Activated naive CD4-positive, alpha-beta T cell treated with anti-CD3 and anti-CD28 coated beads, Interleukin-2, amount 10 ng/mL, durations not matched to agents 7 days and 5 days (primary cell): ENCODE data around the gene COL26A1.

ENCODE experiments used
- CTCF ChIA-PET: fragments of 350-600 bp; sonication (Branson Sonifier 250); formaldehyde crosslinking; loops from one replicate; lab custom pipeline; 2021; ENCODE audit warnings: antibody characterized with exemption; lab: Charles Lee
- DNase-seq: peaks from one replicate; pipeline ENCODE4 v3.0.0-alpha.2; 2020
- H3K27ac Mint-ChIP-seq: one replicate; pipeline ENCODE4 v1.8.0; 2021; ENCODE audit warnings: mild to moderate bottlenecking, moderate library complexity, mixed read lengths
- H3K27me3 Mint-ChIP-seq: one replicate; pipeline ENCODE4 v1.8.0; 2021; ENCODE audit warnings: mild to moderate bottlenecking, mixed read lengths
- H3K36me3 Mint-ChIP-seq: one replicate; pipeline ENCODE4 v1.8.0; 2021; ENCODE audit warnings: mixed read lengths
- H3K4me1 Mint-ChIP-seq: one replicate; pipeline ENCODE4 v1.8.0; 2021; ENCODE audit warnings: mixed read lengths
- H3K4me3 Mint-ChIP-seq: one replicate; pipeline ENCODE4 v1.8.0; 2021; ENCODE audit warnings: mild to moderate bottlenecking, moderate library complexity, mixed read lengths
- H3K9me3 Mint-ChIP-seq: one replicate; pipeline ENCODE4 v1.8.0; 2021; ENCODE audit warnings: mixed read lengths

COL26A1 gene

DNA sequence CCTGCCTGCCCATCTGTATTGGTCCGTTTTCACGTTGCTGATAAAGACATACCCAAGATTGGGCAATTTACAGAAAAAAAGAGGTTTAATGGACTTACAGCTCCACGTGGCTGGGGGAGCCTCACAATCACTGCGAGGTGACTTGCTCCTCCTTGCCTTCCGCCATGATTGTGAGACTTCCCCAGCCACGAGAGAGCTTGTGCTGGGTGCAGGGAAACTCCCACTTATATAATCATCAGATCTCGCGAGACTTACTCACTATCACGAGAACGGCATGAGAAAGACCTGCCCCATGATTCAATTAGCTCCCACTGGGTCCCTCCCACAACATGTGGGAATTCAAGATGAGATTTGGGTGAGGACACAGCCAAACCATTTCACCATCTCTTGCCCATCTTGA lies 154.6 kb downstream of the COL26A1 start:
- no peaks in the 10 kb centered on the region for H3K9me3 Mint-ChIP-seq
- no peak for DNase-seq
- no peaks in the 10 kb centered on the region for H3K4me1 Mint-ChIP-seq
- no peak overlapping the region for H3K27ac Mint-ChIP-seq
- H3K36me3 Mint-ChIP-seq: no peaks in the 10 kb centered on the region
- H3K27me3 Mint-ChIP-seq: peaks cover 18% of the 10 kb centered on the region
- H3K4me3 Mint-ChIP-seq: no peak overlapping the region
- CTCF ChIA-PET: interaction anchor here (1.0 to 3.6 kb wide), 3 partner anchors 10 to 26 kb away, joined by 3 to 12 read pairs (median 3); no protein-coding TSS in a partner anchor

DNA sequence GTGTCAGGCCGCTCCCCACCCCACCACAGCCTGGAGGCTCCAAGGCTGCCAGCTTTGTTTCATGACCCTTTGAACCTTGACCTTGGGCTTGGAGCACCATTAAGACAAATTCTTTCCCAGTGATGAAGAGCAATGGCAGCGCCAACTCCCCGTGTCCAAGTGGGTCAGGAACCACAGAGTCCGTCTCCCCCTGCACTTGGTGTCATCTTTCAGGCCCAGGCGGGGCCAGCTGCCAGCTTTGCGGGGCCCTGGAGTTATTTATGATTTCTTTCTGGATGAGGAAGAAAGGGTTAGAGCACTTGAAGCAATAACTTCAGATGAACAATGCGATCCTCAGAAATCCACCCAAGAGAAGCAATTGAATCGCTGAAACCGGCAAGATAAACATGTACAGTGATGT lies 155.7 kb downstream of the COL26A1 start:
- CTCF ChIA-PET: interaction anchor here (3.6 kb wide), 1 partner anchor 11 kb away, joined by 12 read pairs; no protein-coding TSS in a partner anchor
- Mint-ChIP-seq H3K27ac (no peak overlapping the region), H3K4me3 (no peak overlapping the region), H3K4me1 (no peaks in the 10 kb centered on the region), H3K36me3 (no peaks in the 10 kb centered on the region), H3K27me3 (peaks cover 18% of the 10 kb centered on the region), H3K9me3 (no peaks in the 10 kb centered on the region)
- DNase-seq: no peak

- H3K27me3 Mint-ChIP-seq: peaks cover 16% of the 10 kb centered on the region
- no peak overlapping the region for H3K4me3 Mint-ChIP-seq
- H3K36me3 Mint-ChIP-seq: no peaks in the 10 kb centered on the region
- no peaks in the 10 kb centered on the region for H3K9me3 Mint-ChIP-seq
- DNase-seq: no peak
- H3K4me1 Mint-ChIP-seq: no peaks in the 10 kb centered on the region
- CTCF ChIA-PET: interaction anchor here (3.6 kb wide), 1 partner anchor 12 kb away, joined by 12 read pairs; no protein-coding TSS in a partner anchor
- no peak overlapping the region for H3K27ac Mint-ChIP-seq
These were observed 156.8 kb downstream of the COL26A1 start for GRCh38 chr7:101519324-101520023.

DNA sequence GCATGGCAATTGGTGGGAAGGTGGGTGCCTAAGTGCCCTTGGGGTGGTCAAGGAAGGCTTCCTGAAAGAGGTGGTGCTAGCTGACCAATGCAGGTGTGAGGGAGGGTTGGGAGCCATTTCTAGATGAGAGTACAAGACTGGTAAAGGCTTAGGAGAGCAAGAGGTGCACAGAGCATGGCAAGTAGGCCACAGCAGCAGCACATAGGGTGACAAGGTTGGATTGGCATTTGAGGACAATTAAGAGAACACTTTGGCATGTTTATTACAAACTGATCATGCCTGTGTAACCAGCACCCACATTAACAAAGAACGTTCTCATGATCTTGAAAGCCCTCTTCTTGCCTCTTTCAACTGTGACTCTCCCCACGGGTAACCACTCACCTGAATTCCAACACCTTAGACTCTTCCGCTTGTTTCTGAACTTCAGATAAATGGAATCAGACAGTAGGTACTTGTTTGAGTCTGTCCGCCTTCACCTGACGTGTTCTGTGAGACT lies 158.8 kb downstream of the COL26A1 start:
- Mint-ChIP-seq H3K36me3 (no peaks in the 10 kb centered on the region), H3K9me3 (no peaks in the 10 kb centered on the region), H3K27ac (no peak overlapping the region), H3K4me1 (no peaks in the 10 kb centered on the region), H3K27me3 (peaks cover 19% of the 10 kb centered on the region), H3K4me3 (no peak overlapping the region)
- DNase-seq: no peak
- CTCF ChIA-PET: no interaction called here

DNA sequence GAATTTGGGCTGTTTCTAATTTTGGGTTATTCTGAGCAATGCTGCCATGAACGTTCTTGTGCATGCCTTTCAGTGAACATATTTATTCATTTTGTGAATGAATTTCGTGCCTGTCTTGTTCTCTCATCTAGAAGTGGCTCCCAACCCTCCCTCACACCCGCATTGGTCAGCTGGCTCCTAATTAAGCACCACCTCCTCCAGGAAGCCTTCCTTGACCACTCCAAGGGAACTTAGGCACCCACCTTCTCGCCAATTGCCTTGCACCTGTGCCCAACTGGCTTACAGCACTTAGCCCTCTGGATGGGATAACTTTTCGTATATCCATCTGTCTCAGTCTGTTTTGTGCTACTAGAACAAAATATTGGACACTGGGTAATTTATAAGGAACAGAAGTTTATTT lies 159.3 kb downstream of the COL26A1 start:
- Mint-ChIP-seq H3K4me1 (no peaks in the 10 kb centered on the region), H3K4me3 (no peak overlapping the region), H3K27ac (no peak overlapping the region), H3K36me3 (no peaks in the 10 kb centered on the region), H3K9me3 (no peaks in the 10 kb centered on the region), H3K27me3 (peaks cover 23% of the 10 kb centered on the region)
- CTCF ChIA-PET: no interaction called here
- DNase-seq: no peak

GRCh38 chr7:101527844-101528667 lies 165.4 kb downstream of the COL26A1 start:
- no peaks in the 10 kb centered on the region for H3K9me3 Mint-ChIP-seq
- no peaks in the 10 kb centered on the region for H3K4me1 Mint-ChIP-seq
- H3K36me3 Mint-ChIP-seq: no peaks in the 10 kb centered on the region
- DNase-seq: no peak
- H3K27ac Mint-ChIP-seq: peak overlapping the region; percentile 62
- H3K27me3 Mint-ChIP-seq: peaks cover 24% of the 10 kb centered on the region
- no peak overlapping the region for H3K4me3 Mint-ChIP-seq
- CTCF ChIA-PET: no interaction called here

GRCh38 chr7:101529560-101529959 lies 166.9 kb downstream of the COL26A1 start:
- Mint-ChIP-seq H3K4me3 (no peak overlapping the region), H3K36me3 (no peaks in the 10 kb centered on the region), H3K27ac (no peak overlapping the region), H3K27me3 (peaks cover 24% of the 10 kb centered on the region), H3K9me3 (no peaks in the 10 kb centered on the region), H3K4me1 (no peaks in the 10 kb centered on the region)
- DNase-seq: no peak
- CTCF ChIA-PET: no interaction called here

DNA sequence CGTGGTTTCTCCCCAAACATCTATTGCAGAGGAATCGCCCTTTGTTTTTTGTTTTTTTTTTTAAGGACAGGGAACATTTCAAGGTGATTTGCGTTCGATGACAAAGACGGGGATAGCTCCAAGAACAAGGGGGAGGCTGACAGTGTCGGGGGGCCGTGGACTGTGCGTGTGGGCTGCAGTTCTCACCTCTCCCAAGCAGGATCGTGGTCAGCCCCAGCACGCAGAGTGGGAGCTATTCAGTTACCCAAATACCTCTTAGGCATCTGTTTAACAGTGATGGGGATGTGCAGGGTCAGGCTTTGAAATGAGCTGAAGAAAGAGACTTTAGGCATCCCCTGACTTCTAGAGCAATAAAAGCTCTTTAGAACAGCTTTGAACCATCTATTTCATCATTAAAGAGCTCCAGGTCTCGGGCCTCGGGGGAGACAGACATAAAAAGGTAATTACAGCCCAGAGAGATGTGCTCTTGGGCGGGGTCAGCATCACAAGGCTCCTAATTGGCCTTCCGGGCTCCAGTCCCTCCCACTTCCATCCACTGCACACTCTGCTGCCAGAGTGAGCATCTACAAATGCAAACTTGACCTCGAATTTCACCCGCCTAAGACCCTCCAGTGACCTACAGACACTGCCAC lies 169.2 kb downstream of the COL26A1 start:
- Mint-ChIP-seq H3K27ac (no peak overlapping the region), H3K9me3 (no peaks in the 10 kb centered on the region), H3K36me3 (no peaks in the 10 kb centered on the region), H3K4me3 (no peak overlapping the region), H3K4me1 (no peaks in the 10 kb centered on the region), H3K27me3 (peaks cover 22% of the 10 kb centered on the region)
- CTCF ChIA-PET: interaction anchor here (1.4 kb wide), 1 partner anchor 9 kb away, joined by 3 read pairs; no protein-coding TSS in a partner anchor
- no peak for DNase-seq

DNA sequence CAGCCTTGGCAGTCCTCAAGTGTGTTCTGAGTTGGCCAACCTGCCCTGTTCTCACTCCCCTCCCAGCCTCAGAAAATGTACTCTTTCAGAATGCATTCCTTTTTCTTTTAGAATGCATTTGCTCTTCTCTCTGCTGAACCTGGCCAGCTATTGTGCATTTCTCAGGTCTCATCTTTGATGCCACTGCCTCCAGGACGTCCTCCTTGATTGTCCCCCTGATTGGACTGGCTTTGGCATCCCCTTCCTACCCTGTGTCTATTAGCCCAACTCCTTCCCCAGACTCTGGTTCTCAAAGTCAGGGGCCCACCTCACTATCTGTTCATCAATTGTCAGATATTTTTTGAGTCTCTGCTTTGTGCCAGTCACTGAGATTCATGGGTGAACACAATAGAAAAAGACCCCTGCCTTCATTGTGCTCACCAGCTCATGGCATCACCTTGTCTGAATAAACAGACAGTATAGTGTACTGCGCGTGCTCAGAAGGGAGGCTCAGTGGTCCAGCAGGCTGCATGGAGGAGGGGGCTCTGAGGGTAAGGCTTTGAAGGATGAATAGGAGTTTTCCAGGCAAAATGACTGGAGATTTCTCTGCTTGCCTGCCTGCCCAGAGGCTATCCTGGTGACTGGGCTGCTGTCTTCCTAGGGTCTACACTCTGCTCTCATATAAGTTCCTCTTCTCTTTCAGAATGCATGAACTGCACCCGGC lies 169.9 kb downstream of the COL26A1 start:
- Mint-ChIP-seq H3K27me3 (peaks cover 18% of the 10 kb centered on the region), H3K4me1 (no peaks in the 10 kb centered on the region), H3K36me3 (no peaks in the 10 kb centered on the region), H3K9me3 (no peaks in the 10 kb centered on the region), H3K27ac (no peak overlapping the region), H3K4me3 (no peak overlapping the region)
- no peak for DNase-seq
- CTCF ChIA-PET: interaction anchor here (1.4 kb wide), 1 partner anchor 8 kb away, joined by 3 read pairs; no protein-coding TSS in a partner anchor

DNA sequence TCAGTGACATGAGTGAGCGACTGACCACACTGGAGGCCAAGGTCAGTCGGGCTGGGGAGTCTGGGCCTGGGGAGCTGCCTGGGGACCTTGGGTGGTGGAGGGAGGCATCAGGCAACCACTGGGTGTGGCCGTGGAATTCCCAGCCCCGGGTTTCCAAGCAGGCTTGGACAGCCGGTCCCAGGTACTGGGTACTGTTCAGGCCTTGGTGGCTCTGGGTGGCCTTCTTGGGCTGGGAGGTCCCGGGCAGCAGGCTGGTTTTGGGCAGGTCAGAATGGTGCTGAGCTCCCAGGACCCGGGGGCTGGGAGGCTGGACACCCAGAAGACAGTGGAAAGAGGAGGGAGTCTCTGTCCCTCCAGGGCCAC lies 170.4 kb downstream of the COL26A1 start:
- CTCF ChIA-PET: no interaction called here
- Mint-ChIP-seq H3K4me3 (no peak overlapping the region), H3K27ac (no peak overlapping the region)

DNA sequence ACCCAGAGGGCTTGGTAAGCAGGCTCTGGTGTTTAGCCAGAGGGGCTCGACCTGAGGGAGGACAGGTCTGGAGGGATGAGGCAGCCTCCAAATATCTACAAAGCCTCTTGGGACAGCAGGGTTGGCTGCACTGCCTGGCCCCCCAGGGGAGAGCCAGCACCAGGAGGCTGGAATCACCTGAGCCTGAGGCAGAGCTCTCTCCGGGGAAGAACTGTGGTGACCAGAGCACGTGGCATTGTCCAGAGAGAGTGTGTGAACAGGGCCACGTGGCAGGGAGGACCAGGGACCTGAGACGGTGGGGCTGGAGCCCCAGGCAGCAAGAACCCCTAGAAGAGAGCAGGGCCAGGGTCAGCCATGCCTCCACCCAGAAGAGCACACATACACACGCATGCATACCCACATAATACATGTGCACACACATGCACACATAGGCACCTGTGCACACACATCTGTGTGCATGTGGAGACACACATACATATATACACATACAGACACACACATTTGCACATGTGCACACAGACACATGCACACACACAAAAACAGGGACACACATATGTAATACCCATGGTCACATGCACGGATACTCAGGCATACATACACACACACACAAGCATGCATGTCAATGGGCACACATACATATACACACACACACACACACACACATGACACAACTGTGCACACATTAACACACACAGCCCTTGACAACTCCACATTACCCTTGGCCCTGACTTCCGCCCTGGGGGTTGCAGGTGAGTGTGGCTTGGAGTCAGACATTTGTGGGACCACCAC lies 171.5 kb downstream of the COL26A1 start:
- no peak overlapping the region for H3K4me3 Mint-ChIP-seq
- H3K27me3 Mint-ChIP-seq: peaks cover 14% of the 10 kb centered on the region
- CTCF ChIA-PET: interaction anchor here (0.6 kb wide), 1 partner anchor 50 kb away, joined by 3 read pairs; no protein-coding TSS in a partner anchor
- H3K36me3 Mint-ChIP-seq: no peaks in the 10 kb centered on the region
- H3K27ac Mint-ChIP-seq: no peak overlapping the region
- H3K4me1 Mint-ChIP-seq: no peaks in the 10 kb centered on the region
- no peaks in the 10 kb centered on the region for H3K9me3 Mint-ChIP-seq
- DNase-seq: no peak

More for the DNA sequence above, 170.4 kb downstream of the COL26A1 start:
- peaks cover 18% of the 10 kb centered on the region for H3K27me3 Mint-ChIP-seq
- no peaks in the 10 kb centered on the region for H3K4me1 Mint-ChIP-seq
- H3K9me3 Mint-ChIP-seq: no peaks in the 10 kb centered on the region
- no peak for DNase-seq
- no peaks in the 10 kb centered on the region for H3K36me3 Mint-ChIP-seq

DNA sequence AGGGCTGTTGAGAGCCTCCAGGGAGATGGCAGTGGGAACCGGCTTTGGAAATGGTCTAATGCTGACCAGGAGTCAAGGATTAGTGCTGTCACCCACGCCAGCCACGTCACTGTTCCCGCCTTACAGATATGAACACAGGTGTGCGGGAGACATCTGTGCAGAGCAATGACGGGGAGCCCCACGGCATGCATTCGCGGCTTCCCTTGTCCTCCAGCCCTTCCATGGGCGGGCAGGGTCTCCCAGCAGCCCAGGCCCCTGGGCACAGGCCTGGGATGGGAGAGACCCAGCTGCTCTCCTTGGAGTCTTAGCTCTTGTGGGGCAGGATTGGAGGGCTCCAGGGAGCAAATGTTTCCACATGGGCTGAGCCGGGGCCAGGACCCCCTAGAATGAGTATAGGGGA lies 172.2 kb downstream of the COL26A1 start:
- Mint-ChIP-seq H3K9me3 (no peaks in the 10 kb centered on the region), H3K27ac (no peak overlapping the region), H3K4me3 (no peak overlapping the region), H3K4me1 (no peaks in the 10 kb centered on the region), H3K36me3 (no peaks in the 10 kb centered on the region), H3K27me3 (peaks cover 16% of the 10 kb centered on the region)
- DNase-seq: no peak
- CTCF ChIA-PET: interaction anchor here (0.6 to 0.9 kb wide), 2 partner anchors 51 to 744 kb away, joined by 3 read pairs; no protein-coding TSS in a partner anchor

- no peak overlapping the region for H3K4me3 Mint-ChIP-seq
- H3K9me3 Mint-ChIP-seq: no peaks in the 10 kb centered on the region
- no peak for DNase-seq
- CTCF ChIA-PET: interaction anchor here (0.6 to 1.5 kb wide), 3 partner anchors 27 to 743 kb away, joined by 3 to 4 read pairs (median 3); no protein-coding TSS in a partner anchor
- H3K36me3 Mint-ChIP-seq: no peaks in the 10 kb centered on the region
- no peaks in the 10 kb centered on the region for H3K4me1 Mint-ChIP-seq
- H3K27me3 Mint-ChIP-seq: peaks cover 17% of the 10 kb centered on the region
- no peak overlapping the region for H3K27ac Mint-ChIP-seq
These were observed 172.7 kb downstream of the COL26A1 start for GRCh38 chr7:101535351-101535751.
